Left kidney (tissue), 8 donors: ENCODE data around the gene R3HDML. TPM values are rescaled to one million over a fixed set of nuclear protein-coding genes. Genes with fewer than 3 reads are reported as not detected.
A peak's percentile ranks its signal among the peaks of the same experiment; 100 is the strongest.
"Not testable (repeated sequence)": the region's sequence is repeated elsewhere in the genome, so short reads cannot be mapped to it uniquely, and the experiment has no call there.

Experiments
- DNase-seq: peaks from one replicate; pipeline ENCODE4 v3.0.0-alpha.2; 2013
- long read RNA-seq, 8 donors: transcript quantifications; one replicate each; lab custom pipeline, GENCODE V29; 2026
- polyA plus RNA-seq: library from polyadenylated mRNA; unstranded; fragments of 120-200 nt; gene quantifications from one replicate; pipeline ENCODE4 v1.2.1, GENCODE V29; 2013; ENCODE audit not compliant: insufficient read length

R3HDML gene, protein sequence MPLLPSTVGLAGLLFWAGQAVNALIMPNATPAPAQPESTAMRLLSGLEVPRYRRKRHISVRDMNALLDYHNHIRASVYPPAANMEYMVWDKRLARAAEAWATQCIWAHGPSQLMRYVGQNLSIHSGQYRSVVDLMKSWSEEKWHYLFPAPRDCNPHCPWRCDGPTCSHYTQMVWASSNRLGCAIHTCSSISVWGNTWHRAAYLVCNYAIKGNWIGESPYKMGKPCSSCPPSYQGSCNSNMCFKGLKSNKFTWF
- 0.73 TPM for polyA plus RNA-seq
- long read RNA-seq, donor 1 = 0 reads
- long read RNA-seq, donor 2 = 0 reads
- long read RNA-seq, donor 3 = 0 reads
- long read RNA-seq, donor 4 = 0 reads
- long read RNA-seq, donor 5 = 0 reads
- long read RNA-seq, donor 6 = 0 reads
- long read RNA-seq, donor 7, partial matches to known transcripts = 17 of 17 reads
- long read RNA-seq, donor 7, other reads (novel, unspliced or antisense) = 0 of 17 reads
- long read RNA-seq, donor 8 = 0 reads

DNA sequence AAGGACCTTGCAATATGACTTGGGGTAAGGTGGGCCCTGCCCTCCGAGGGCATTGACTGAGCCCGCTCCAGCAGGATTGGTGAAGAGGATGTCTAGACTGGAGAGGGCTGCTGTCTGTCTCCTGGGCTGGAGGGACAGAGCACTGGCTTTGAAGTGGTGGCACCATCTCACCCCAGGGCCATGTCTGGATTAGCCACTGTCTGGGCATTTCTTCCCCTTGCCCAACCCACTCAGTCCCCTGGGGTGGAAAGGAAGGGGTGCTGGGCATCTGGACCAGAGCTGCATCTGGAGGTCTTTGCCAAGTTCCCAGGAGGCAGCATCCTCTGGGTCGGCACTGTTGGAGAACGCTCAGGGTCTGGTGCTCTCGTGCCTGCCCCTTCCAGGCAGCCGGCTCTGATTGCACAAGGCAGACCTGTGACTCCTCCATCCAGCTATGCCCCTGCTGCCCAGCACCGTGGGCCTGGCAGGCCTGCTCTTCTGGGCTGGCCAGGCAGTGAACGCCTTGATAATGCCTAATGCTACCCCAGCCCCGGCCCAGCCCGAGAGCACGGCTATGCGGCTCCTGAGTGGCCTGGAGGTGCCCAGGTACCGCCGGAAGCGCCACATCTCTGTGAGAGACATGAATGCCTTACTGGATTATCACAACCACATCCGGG is at the start of gene R3HDML:
Gene R3HDML (plus strand): TSS at position 319 of the 656 bp plus-strand sequence. CDS start 115 bp downstream, at position 434.
- no peak for DNase-seq

DNA sequence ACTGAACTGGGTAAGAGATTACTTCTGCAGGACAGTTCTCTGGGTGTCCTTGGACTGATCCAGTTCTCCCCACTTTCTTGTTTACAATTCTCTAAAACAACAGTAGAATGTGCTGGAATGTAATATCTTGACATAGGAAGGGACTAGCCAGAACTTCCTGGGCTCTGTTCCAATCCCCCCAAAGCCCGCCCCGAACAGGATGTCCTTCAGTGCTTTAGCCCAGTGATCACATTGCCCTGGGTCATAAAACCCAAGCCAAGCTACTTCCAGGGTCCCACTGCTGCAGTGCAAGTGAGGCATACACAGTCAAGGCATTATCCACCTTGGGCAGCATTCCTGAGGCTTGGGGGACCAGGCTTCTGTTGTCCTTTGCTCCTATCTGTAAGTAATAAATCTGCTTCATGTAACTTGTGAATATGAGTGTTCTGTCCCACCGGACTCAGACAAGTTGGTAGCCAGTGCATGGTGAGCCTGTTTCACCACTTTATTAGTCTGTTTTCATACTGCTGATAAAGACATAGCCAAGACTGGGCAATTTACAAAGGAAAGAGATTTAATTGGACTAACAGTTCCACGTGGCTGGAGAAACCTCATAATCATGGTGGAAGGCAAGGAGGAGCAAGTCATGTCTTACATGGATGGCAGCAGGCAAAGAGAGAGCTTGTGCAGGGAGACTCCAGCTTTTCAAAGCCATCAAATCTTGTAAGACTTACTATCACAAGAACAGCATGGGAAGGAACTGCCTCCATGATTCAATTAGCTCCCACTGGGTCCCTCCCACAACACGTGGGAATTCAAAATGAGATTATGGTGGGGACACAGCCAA is 49.4 kb upstream of the R3HDML start:
- no peak for DNase-seq

DNA sequence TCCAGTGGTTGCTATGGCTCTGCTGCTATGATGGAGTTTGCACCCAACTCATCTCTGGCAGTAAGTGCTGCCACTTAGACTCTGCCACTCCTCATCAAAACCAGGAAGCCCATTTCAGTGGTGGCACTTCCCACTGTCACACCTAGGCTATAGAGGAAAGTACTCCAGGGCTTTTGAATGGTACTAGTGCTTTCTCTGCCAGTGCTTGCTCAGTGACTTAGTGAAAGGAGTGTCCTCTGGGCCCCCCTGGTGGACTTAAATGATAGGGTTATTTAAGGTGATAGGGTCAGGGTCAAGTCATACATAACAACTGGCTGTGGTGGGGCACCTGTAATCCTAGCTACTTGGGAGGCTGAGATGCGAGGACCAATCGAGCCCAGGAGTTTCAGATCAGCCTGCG is 48.6 kb upstream of the R3HDML start:
- no peak for DNase-seq

DNA sequence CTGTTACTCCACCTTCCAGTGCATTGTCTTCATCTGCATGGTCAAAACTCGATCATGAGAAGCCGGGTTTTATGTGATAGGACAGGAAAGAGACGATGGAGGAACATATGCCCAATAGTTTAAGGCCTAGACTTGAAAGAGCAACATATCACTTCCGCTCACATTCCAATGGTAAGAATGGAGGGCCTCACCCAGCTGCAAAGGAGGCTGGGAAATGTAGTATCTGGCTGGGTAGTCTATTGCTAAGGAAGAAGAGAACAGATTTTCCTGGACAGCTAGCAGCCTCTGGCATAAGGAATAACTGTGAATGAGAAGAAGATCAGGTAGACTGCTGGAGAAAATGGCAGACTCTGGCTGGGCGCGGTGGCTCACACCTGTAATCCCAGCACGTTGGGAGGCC is 45.1 kb upstream of the R3HDML start:
- DNase-seq = no peak

DNA sequence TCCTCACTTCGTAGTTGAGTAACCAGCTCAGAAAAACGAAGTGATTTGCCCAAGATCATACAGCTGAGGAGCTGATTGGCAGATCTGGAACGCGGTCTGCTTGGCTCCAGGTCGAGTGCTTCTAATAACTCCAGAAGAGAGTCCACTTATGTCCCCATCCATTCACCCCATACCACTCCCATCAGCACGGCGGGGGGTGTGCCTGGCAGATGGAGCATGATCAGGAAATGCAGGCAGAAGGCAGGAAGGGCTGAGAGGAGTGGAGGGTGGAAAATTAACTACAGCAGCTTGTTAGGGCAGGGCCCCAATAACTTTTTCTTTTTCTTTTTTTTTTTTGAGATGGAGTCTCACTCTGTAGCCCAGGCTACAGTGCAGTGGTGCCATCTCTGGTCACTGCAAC is 40.8 kb upstream of the R3HDML start:
- DNase-seq = no peak

DNA sequence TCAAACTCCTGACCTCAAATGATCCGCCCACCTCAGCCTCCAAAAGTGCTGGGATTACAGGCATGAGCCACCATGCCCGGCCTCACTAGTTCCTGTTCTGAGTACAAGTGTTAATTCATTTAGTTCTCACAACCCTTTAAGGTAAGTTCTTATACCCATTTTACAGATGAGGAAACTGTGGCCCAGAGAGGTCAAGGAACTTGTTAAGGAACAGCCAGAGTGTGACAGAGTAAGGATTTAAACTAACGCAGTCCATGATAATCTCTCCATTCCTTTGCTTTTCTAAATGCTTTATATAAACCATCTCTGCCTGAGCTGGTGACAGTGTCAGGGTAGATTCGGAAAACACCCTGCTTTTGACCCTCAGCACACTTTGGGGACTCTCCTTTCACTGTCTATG is 39.1 kb upstream of the R3HDML start:
- no peak for DNase-seq

DNA sequence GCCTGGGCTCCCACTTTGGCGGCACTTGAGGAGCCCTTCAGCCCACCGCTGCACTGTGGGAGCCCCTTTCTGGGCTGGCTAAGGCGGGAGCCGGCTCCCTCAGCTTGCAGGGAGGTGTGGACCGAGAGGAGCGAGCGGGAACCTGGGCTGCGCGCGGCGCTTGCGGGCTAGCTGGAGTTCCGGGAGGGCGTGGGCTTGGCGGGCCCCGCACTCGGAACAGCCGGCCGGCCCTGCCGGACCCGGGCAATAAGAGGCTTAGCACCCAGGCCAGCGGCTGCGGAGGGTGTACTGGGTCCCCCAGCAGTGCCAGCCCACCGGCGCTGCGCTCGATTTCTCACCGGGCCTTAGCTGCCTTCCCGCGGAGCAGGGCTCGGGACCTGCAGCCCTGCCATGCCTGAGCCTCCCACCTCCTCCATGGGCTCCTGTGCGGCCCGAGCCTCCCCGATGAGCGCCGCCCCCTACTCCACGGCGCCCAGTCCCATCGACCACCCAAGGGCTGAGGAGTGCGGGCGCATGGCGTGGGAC is 37.8 kb upstream of the R3HDML start:
- DNase-seq = not testable (repeated sequence)

DNA sequence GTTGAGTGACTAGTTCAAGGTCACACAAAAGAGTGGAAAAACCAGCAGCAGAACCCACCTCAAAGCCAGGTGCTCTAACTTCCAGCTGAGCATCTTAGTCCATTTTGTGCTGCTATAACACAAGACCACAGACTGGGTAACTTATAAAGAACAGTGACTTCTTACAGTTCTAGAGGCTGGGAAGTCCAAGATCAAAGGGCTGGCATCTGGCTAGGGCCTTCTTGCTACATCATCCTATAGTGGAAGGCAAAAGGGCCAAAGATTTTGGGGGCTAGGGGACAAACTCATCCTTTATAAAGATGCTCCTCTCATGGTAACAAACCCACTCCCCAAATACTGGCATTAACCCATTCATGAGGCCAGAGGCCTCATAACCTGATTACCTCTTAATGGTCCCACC is 35.6 kb upstream of the R3HDML start:
- DNase-seq = no peak

DNA sequence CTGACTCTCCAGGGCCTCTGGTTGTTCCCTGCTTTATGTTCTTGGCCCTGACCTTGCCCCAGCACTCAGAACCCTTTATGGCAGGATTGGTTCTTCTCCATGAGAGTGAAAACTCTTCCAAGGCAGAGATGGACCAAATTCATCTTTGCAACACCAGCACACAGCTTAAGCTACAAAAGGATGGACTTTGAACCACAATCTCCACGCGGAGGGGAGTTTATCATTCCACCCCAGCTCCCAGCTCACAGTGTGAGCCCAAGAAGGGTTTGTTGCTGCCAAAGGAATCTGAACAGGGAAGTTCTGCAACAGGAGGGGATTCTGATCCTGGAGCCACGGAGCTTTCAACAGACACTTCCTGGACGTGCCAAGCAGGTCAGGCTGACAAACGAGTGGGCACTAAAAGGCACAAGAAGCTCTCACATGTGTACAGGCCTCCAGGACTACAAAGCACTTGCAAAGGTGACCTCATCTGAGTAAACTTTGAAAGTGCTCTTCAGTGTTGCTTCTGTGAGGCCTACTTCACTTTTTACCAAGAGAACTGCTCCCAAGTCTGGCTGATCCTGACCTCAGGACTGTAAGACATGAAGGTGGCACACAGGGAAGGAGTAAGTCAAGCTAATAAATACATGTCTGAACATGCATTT is 34.7 kb upstream of the R3HDML start:
- no peak for DNase-seq

DNA sequence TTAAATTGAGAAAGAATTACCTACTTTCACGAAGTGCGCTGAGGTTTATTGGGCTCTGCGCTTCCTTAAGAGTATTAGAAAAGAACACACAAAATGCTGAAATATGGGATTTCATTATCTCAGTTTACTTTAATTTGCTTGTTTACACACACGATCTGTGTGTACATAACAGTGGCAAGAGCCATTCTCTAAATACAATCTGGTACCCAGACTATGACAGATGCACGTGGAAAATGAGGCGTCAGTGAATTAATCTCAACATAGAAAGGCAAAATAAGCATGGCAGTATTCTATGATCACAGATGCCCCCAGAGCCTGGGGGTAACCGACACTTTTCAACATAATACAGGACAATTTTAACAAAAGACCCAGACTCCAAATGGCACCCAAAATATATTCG is 34.1 kb upstream of the R3HDML start:
- DNase-seq = no peak

DNA sequence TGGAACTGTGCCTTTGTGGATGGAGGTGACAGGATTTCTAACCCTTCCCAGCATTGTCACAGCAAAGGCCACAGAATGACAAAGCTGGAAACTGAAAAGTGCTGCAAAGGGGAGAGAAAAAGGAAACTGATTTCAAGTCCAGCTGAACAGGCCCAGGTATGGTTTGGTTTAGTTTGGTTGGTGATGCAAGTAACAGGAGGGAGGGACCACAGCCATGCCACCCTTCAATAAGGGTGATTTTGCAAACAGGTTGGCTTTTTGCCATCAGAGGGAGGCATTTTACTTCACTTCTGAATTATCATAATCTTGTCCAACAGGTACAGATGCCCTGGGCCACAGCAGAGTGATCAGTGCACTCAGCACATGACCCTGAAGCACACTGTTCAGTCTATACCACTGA is 32.5 kb upstream of the R3HDML start:
- no peak for DNase-seq

DNA sequence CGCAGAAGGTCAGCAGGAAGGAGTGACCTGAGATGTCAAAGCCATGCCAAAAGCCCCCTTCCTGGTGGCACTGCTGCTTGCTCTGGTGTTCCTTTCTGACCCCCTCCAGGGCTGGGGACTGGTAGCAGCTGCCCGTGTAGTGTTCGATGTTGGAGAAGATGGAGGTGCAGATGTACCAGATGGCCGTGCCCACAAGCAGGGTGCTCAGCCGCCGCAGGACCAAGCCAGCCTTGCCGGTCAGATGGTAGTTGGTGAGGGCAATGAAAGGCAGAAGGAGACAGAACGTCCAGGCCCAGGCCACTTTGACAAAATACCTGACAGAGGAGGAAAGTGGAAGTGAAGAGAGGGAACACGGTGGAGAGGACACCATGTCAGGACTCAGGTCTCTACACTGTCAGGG is 29.9 kb upstream of the R3HDML start:
- DNase-seq = no peak

DNA sequence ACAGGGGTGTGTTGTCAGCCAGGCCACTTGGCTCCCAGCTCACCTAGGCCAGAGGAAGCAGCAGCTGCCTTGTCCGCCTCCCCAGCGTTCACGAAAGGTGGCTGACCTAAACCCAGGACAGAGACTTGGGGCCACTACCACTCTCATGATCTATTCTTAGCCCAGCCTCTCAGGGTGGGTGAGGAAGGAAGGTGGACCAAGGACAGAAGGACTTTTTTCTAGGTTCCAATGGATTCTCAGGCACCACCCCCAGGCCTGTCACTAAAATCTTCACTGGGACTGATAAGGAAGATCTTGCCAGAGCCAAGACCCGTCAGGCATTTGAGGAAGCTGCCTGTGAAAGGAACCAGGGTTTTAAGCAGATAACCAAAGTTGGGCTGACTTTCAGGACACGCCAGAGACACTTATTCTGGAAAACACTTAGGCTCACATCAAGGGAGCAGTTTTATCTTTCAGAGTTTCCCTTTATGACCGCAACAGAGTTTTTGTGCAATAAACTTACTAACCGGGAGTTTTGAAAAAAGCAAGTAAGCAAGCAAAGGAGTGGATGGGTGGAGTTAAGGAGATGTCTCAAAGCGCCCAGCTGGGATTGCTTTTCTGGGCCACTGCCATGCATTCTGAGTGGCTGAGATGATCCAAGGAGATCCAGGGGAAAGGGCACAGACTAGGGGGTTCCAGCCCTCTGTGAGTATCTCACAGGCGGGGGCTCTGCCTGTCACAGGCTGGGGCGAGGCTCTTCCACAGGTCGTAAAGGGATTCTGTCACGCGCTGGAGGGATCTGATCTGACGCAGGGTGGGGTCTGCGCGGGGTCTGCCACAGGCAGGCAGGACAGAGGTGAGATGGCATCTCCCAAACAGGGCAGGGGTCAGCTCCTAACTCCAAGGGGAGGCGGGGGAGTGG is 26.8 kb upstream of the R3HDML start:
- DNase-seq = no peak

DNA sequence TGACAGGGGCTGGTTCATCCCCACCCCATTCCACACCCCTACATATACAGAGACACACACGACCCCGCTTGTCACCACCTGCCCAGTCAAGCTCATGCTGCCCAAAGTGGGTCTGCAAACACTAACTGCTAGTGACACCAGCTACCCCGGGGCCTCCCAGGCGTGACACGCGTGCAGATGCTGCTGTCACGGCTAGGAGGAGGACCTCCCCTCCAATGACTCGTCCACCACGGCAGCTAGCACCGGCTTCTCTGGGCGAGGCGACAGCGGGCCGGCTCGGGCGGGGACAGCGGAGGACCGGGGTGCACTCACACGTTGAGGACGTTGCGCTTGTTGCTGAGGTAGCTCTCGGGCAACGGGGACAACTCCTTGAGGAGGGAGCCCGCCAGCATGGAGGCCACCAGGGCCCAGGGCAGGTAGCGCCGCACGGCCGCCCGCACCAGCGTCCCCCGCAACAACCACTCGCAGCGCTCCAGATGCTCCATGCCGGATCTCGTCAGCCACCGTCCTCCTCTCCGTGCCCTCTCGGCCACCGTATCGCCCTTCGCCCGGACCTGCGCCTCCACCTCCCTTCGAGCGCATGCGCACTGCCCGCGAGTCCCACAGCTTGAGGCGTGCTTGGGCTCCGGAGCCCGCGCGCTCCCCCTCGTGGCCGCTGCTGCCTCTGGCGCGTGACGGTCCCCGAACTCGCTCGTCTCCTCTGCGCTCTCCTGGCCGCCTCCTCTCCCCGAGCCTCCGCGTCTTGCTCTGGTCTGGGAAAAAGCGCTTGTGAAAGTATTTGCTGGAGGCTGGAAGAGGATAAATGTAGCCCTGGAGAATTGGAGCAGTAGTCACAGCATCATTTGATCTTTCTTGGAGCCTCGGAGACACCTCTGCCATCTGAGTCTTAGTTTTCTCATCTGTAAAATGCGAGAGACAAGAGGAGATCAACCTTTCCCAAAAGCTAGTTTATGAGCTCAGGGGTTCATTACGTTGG is 25.9 kb upstream of the R3HDML start, which contains the start of gene FITM2:
Gene FITM2 (minus strand): TSS at position 539 of the 976 bp plus-strand sequence. CDS start 54 bp downstream, at position 485.
- peak; percentile 96 for DNase-seq

DNA sequence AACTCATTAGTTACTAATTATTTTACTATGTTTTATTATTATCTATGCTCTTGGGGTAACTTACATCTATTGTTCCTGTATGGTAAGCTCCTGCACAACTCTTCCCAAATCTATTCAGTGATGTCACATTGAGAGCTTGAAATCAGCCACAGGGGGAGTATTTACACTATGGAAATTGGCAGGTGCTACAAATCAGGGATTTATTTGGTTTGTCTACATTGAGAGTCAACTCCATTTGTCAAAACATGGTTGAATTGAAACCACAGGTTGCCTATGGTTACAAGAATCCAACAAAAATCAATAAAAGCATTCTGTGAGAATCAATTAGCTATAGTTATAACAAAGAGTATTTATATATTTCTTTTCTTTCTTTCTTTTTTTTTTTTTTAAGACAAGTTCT is 22.0 kb upstream of the R3HDML start:
- DNase-seq = no peak

DNA sequence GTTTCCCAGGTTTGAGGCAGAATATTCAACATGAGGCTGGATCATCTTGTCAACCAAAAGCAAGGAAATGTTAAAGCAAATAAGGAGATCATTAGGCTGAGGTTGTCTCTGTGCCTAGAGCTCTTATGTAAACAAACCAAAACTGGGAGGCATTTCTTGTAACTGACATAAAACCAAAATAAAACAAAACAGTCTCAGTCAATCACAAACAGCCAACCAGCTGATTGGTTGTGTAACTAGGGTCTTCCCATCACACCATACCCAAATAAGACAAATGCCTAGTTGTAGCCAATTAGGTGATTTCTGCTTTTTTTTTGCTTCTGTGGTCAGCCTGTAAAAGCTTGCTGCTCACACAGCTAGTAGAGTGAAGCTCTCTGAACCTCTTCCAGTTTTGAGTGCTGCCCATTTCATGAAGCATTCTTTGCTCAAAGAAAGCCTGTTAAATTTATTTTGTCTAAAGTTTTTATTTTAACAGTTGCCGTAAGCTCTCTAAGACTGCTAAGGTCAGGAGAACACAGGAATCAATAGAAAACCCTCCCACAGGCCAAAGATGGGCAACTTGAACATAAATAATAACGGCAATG is 16.9 kb upstream of the R3HDML start:
- DNase-seq = no peak

DNA sequence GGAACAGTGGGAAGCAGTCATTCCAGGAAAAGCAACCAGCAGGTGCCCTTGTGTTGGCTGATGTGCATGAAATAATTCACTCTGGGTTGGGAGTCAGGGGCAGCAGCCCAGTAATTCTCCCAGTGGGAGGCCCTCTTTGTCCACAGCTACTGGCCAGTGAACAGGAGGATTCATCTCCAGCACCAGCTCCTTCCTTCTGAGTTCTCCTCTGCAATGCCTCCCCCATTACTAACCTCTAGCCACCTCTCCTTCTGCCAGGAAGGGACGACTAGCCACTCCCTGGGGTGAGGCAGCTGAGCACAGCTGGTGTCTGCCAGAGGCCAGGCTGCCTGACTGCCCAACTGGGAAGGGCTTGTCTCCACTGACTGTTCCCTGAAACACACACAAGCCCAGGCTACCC is 12.5 kb upstream of the R3HDML start:
- no peak for DNase-seq

DNA sequence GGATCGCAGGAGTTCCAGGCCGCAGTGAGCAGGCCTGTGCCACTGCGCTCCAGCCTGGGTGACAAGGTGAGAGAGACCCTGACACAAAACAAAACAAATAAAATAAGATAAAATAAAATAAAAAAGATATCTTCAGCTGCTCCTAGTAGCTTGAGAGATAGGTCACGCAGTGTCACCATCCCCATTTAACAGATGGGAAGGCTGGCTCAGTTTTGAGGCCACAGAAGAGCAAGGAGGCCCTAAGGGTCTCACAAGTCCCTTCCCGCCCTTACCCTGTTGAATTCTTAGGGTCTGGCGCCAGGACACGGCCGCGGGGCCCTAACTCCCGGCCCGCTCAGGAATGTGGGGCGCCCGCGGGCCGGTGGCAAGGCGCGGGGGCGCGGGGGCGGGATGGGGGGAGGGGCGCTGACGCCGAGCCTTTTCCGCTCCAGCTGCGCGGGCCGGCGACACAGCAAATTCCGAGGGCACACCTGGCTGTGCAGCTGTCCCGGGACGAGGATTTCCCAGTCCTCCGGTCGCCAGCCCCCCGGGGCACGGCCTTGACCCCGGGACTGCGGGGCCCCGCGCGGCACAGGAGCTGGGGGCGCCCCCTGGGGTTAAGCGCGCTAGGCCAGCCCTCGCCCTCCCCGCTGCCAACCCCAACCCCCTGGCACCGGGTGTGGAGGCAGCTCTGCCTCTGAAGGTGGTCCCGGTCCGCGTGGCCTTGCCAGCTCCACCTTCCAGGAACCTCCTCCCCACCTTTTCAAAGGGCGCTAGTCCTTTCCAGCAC is 10.3 kb upstream of the R3HDML start:
- DNase-seq = no peak
